Fibroblast of villous mesenchyme (primary cell): ENCODE results near the gene LRP5. TPM values are rescaled to one million over a fixed set of nuclear protein-coding genes. Genes with fewer than 3 reads are reported as not detected.

Experiments
- DNase-seq: peaks from one replicate; pipeline ENCODE4 v3.0.0-alpha.2; 2010; ENCODE audit warnings: low read depth
- H3K4me3 ChIP-seq: 2 replicates; pipeline ENCODE4 v1.5.1; 2011; ENCODE audit warnings: low read depth, mild to moderate bottlenecking, low read length
- total RNA-seq: library from RNA; depleted of rRNA; stranded (reverse); fragments of >200 nt; gene quantifications from 2 replicates; pipeline ENCODE4 v1.2.3, GENCODE V29; 2012
- TF ChIP-seq, protein P1 (sequence below): IDR thresholded peaks from 2 replicates; pipeline ENCODE4 v1.5.1; 2012; ENCODE audit warnings: low read depth, mild to moderate bottlenecking, low read length; ENCODE audit not compliant: insufficient read depth

The LRP5 gene
- total RNA-seq, 1 donor: 31.5 TPM

DNA sequence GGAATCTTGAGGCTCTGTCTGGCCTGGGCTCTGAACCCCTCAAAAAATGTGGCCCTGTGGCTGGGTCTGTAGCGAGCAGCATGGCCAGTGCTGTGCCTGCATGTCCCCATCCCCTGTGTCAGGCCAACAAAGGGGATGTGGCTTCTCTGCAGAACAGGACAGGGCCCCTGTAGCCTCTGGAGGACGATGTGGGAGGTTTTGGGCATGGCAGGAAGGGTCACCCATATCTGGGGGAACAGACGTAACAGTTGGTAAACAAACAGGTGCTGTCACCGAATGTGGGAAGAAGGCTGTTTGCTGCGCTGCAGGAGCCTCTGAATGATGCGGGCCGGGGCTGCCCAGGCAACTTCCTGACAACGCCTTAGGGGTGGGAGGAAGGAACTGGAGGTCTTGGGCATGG, 35.0 kb downstream of the LRP5 start:
- no peak for DNase-seq

DNA sequence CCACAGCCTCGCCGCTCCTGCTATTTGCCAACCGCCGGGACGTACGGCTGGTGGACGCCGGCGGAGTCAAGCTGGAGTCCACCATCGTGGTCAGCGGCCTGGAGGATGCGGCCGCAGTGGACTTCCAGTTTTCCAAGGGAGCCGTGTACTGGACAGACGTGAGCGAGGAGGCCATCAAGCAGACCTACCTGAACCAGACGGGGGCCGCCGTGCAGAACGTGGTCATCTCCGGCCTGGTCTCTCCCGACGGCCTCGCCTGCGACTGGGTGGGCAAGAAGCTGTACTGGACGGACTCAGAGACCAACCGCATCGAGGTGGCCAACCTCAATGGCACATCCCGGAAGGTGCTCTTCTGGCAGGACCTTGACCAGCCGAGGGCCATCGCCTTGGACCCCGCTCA, 35.5 kb downstream of the LRP5 start:
- H3K4me3 ChIP-seq: no peak overlapping the region
- TF ChIP-seq, protein P1, sequence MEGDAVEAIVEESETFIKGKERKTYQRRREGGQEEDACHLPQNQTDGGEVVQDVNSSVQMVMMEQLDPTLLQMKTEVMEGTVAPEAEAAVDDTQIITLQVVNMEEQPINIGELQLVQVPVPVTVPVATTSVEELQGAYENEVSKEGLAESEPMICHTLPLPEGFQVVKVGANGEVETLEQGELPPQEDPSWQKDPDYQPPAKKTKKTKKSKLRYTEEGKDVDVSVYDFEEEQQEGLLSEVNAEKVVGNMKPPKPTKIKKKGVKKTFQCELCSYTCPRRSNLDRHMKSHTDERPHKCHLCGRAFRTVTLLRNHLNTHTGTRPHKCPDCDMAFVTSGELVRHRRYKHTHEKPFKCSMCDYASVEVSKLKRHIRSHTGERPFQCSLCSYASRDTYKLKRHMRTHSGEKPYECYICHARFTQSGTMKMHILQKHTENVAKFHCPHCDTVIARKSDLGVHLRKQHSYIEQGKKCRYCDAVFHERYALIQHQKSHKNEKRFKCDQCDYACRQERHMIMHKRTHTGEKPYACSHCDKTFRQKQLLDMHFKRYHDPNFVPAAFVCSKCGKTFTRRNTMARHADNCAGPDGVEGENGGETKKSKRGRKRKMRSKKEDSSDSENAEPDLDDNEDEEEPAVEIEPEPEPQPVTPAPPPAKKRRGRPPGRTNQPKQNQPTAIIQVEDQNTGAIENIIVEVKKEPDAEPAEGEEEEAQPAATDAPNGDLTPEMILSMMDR: no peak
- DNase-seq: no peak

More for the DNA sequence above, 35.0 kb downstream of the LRP5 start:
- no peak overlapping the region for H3K4me3 ChIP-seq
- TF ChIP-seq, protein P1: no peak

DNA sequence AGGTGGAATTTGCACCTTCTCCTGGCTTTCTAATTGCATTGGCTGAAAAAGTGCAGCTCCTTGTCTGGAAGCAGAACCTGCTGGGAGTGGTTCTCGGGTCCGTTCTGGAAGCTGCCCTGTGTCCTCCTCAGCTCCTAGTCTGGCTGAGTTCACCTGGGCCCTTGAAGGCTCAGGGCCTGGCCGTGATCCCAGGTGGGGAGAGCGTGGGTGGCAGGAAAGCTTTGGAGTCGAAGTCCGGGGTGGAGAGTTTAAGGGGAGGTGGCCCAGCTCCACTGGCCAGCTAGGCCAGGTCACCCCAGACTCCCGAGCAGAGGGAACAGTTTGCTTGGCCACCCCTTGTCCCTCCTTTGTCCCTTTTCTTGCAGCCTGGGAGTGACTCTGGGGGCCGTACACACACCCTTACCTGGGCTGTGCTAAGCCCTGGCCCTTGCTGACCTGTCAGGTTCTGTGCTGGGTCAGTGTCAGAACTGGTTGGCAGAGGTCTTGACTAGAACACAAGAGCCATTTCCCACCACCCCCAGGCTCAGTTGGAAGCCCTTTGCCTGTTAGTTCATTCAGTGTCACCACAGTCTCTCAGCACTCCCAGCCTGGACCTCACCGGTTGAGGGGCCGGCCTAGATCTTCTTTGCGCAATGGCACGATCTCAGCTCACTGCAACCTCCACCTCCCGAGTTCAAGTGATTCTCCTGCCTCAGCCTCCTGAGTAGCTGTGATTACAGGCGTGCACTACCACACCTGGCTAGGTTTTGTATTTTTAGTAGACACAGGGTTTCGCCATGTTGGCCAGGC, 37.3 kb downstream of the LRP5 start:
- DNase-seq: no peak
- H3K4me3 ChIP-seq: no peak overlapping the region
- TF ChIP-seq, protein P1: no peak

DNA sequence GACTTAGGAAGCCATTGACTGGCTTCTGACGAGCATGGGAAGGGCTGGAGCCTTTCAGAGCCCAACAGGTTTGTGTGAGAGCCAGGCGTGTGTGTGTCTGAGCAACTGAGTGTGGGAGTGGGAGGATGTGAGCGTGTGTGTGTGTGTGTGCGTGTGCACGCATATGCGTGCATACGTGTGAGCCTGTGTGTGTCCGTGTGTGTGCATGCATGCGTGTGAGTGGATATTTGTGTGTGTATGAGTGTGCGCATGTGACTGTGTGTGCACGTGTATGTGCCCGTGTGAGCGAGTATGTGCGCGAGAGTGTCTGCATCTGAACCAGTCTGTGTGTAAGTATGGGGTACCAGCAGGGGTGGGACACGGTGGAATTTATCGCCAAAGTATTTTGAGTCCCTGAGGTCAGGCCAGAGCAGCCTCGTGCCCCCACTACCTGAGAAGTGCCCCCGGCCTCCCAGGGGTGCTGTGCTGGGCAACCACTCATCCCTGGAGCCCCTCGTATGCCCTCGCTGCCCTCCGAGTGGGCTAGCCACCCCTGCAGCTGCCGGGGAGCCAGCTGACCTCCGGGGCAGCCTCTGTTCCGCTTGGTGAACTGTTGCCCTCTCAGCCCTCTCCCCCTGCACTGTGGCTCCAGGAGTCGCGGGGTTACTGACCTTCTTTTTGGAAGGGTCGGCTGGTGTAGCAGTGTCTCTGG, 38.5 kb downstream of the LRP5 start:
- DNase-seq: no peak
- H3K4me3 ChIP-seq: no peak overlapping the region
- TF ChIP-seq, protein P1: no peak

DNA sequence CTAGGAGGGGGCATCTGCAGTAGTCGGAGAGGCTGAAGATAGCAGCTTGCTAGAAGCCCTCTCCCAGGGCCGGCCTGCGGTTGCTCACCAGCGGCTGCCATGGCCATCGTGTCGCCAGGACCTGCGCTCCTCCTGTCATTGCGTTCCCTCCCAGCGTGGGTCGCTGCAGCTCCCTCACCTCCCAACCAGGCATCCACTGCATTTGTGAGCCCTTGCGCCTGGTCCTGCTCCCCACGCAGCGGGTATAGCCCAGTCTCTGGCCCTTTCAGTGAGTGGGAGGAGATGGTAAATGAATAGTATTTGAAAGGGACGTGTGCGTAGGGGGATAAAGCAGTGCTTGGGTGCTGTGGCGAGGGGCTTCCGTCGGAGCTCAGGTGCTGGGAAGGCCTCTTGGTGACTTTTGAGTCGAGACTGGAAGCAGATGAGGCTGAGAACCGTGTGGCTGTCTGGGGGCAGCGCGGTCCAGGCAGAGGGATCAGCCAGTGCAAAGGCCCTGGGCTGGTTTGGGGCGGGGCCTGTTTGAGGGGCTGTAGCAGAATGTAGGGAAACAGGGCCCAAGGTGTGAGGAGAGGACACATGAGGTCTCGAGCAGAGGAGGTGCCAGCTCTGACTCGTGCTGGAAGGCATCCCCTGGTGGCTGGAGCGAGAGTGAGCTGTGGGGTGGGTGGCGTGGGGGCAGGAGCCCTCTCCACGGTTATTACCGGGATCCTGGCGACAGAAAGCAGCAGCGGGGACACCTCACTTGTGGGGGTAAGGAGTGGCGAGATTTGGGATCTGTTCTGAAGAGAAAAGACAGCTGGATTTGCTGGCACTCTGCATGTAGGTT, 39.3 kb downstream of the LRP5 start:
- H3K4me3 ChIP-seq: no peak overlapping the region
- no peak for DNase-seq
- TF ChIP-seq, protein P1: no peak

DNA sequence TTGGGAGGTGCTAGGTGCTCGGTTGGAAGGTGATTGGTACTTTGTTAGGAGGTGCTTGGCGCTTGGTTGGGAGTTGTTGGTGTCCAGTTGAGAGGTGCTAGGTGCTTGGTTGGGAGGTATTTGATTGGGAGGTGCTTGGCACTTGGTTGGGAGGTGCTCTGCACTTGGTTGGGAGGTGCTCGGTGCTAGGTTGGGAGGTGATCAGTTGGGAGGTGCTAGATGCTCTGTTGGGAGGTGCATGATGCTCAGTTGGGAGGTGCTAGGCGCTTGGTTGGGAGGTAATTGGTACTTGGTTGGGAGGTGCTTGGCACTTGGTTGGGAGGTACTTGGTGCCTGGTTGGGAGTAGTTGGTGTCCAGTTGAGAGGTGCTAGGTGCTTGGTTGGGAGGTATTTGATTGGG, 40.2 kb downstream of the LRP5 start:
- no peak for DNase-seq
- TF ChIP-seq, protein P1: no peak
- no peak overlapping the region for H3K4me3 ChIP-seq
